Germinal center (tissue), 1 donor: Measurements from ENCODE around the gene ADAM12.
"Not testable (repeated sequence)": the region's sequence is repeated elsewhere in the genome, so short reads cannot be mapped to it uniquely, and the experiment has no call there.

Experiments
- DNase-seq: peaks from one replicate; pipeline ENCODE4 v3.0.0; 2012; ENCODE audit warnings: mixed read lengths, low spot score

The ADAM12 gene

GRCh38 chr10:126054191-126054590 is 334.1 kb downstream of the ADAM12 start:
- no peak for DNase-seq

- DNase-seq, result no peak
Measured at GRCh38 chr10:126052171-126052570, 336.1 kb downstream of the ADAM12 start.

- DNase-seq, result no peak
Measured at GRCh38 chr10:126049759-126050700, 338.2 kb downstream of the ADAM12 start.

- not testable (repeated sequence) for DNase-seq
Measured at GRCh38 chr10:126047749-126048148, 340.5 kb downstream of the ADAM12 start.

- DNase-seq, result no peak
Measured at GRCh38 chr10:126046831-126047230, 341.4 kb downstream of the ADAM12 start.

GRCh38 chr10:126045861-126046260 is 342.4 kb downstream of the ADAM12 start:
- no peak for DNase-seq

GRCh38 chr10:126043389-126043788 is 344.9 kb downstream of the ADAM12 start:
- DNase-seq, result no peak

GRCh38 chr10:126042906-126043305 is 345.4 kb downstream of the ADAM12 start:
- no peak for DNase-seq

- DNase-seq, result peak; percentile 31
Measured at GRCh38 chr10:126042354-126042753, 345.9 kb downstream of the ADAM12 start.

GRCh38 chr10:126041804-126042231 is 346.5 kb downstream of the ADAM12 start:
- DNase-seq, result peak; percentile 93

- DNase-seq, result no peak
Measured at GRCh38 chr10:126041117-126041516, 347.2 kb downstream of the ADAM12 start.

- no peak for DNase-seq
Measured at GRCh38 chr10:126037946-126038345, 350.3 kb downstream of the ADAM12 start.

GRCh38 chr10:126036515-126036914 is 351.8 kb downstream of the ADAM12 start:
- DNase-seq, result no peak

GRCh38 chr10:126034586-126034985 is 353.7 kb downstream of the ADAM12 start:
- no peak for DNase-seq

- no peak for DNase-seq
Measured at GRCh38 chr10:126029999-126030398, 358.3 kb downstream of the ADAM12 start.

GRCh38 chr10:126027692-126028091 is 360.6 kb downstream of the ADAM12 start:
- no peak for DNase-seq

GRCh38 chr10:126022841-126023240 is 365.4 kb downstream of the ADAM12 start:
- DNase-seq, result no peak

GRCh38 chr10:126021833-126022500 is 366.3 kb downstream of the ADAM12 start:
- DNase-seq, result no peak

- no peak for DNase-seq
Measured at GRCh38 chr10:126017961-126018560, 370.2 kb downstream of the ADAM12 start.

- no peak for DNase-seq
Measured at GRCh38 chr10:126016882-126017281, 371.4 kb downstream of the ADAM12 start.

GRCh38 chr10:126016156-126016805 is 372.0 kb downstream of the ADAM12 start:
- no peak for DNase-seq

- no peak for DNase-seq
Measured at GRCh38 chr10:126015413-126015812, 372.9 kb downstream of the ADAM12 start.
